Right atrium auricular region (tissue), 2 donors: ENCODE data around the gene MAEA. TPM values are rescaled to one million over a fixed set of nuclear protein-coding genes. Genes with fewer than 3 reads are reported as not detected.

ENCODE experiments used
- DNase-seq: peaks from one replicate; pipeline ENCODE4 v3.0.0-alpha.2; 2019; ENCODE audit warnings: low spot score
- H3K27ac ChIP-seq, 2 donors: fragments of 200-600 bp; sonication (generic); 1 replicate in 1 of 2; 2 replicates in 1 of 2; pipeline ENCODE4 v1.5.1; 2016 to 2019
- H3K27me3 ChIP-seq, 2 donors: fragments of 200-600 bp; sonication (generic); one replicate each; pipeline versions ENCODE4 v1.5.1 to v1.6.0; 2017 to 2019
- H3K36me3 ChIP-seq: fragments of 200-600 bp; sonication (generic); one replicate; pipeline ENCODE4 v1.5.1; 2016
- H3K4me1 ChIP-seq, 2 donors: fragments of 200-600 bp; sonication (generic); one replicate each; pipeline versions ENCODE4 v1.5.1 to v1.6.0; 2017 to 2019
- H3K4me3 ChIP-seq, 2 donors: fragments of 200-600 bp; sonication (generic); 1 replicate in 1 of 2; 2 replicates in 1 of 2; pipeline ENCODE4 v1.5.1; 2017 to 2019; ENCODE audit warnings: mild to moderate bottlenecking in 1 of 2, moderate library complexity in 1 of 2
- H3K9me3 ChIP-seq, 2 donors: fragments of 200-600 bp; sonication (generic); one replicate each; pipeline ENCODE4 v1.5.1; 2019
- total RNA-seq, 2 donors: library from RNA; depleted of rRNA; stranded (reverse); fragments of >200 nt; gene quantifications; one replicate each; pipeline ENCODE4 v1.1.0, GENCODE V29; 2016
- TF ChIP-seq, protein P1 (sequence below), 2 donors: fragments of 200-600 bp; sonication (generic); IDR thresholded peaks; one replicate each; pipeline ENCODE4 v1.5.1; 2019; ENCODE audit warnings: antibody characterized with exemption in 2 of 2

The MAEA gene
- total RNA-seq, 2 donors from 2014 or later: 46.0 to 51.7 TPM

DNA sequence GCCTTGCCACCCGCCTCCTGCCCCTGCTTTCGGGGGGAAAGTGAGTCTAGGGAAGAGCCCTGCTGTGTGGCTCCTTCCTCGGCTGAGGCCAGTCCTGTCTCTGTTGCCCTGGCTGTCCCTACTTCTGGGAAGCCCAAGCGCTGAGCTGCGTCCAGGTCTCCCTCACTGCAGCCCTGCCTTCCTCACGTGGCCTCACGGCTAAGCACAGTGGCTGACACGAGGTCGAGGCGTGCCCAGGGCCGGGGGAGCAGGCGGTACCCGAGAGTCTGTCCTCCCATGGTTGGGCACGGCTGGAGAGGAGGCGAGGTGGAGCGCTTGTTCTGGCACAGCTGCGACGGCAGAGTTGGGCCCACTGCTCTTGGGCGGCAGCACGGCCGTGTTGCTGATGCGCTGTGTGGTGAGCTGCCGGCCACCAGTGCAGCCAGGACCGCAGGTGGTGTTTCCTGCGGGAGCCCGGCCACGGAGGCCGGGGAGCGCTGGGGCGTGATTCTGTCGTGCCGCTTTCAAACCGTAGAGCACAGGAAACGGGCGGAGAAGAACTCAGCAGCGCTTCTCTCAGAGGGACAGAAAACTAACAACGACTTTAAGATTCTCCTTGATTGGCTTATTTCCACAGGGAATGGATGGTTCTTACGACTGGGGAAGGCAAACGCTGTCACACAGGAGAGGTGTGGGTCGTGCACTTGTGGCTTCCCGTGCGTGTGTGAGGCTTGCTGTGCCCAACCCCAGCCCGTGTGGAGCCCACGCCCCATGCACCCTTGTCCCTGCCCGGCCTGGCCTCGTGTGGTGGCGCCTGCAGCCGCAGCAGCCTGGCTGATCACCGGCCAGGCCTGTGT, 21.3 kb downstream of the MAEA start:
- no peak for DNase-seq
- Histone ChIP-seq H3K4me1 (peaks cover 0 to 33% of the 10 kb centered on the region in 2 donors), H3K27me3 (no peaks in the 10 kb centered on the region), H3K4me3 (no peak overlapping the region), H3K27ac (no peak overlapping the region), H3K36me3 (peaks cover 33% of the 10 kb centered on the region), H3K9me3 (no peaks in the 10 kb centered on the region)
- TF ChIP-seq, protein P1, sequence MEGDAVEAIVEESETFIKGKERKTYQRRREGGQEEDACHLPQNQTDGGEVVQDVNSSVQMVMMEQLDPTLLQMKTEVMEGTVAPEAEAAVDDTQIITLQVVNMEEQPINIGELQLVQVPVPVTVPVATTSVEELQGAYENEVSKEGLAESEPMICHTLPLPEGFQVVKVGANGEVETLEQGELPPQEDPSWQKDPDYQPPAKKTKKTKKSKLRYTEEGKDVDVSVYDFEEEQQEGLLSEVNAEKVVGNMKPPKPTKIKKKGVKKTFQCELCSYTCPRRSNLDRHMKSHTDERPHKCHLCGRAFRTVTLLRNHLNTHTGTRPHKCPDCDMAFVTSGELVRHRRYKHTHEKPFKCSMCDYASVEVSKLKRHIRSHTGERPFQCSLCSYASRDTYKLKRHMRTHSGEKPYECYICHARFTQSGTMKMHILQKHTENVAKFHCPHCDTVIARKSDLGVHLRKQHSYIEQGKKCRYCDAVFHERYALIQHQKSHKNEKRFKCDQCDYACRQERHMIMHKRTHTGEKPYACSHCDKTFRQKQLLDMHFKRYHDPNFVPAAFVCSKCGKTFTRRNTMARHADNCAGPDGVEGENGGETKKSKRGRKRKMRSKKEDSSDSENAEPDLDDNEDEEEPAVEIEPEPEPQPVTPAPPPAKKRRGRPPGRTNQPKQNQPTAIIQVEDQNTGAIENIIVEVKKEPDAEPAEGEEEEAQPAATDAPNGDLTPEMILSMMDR (IDR thresholded peaks at IDR 0.05): no peak

- H3K36me3 ChIP-seq: peaks cover 50% of the 10 kb centered on the region
- no peak overlapping the region for H3K27ac ChIP-seq
- TF ChIP-seq, protein P1 (IDR thresholded peaks at IDR 0.05): no peak
- no peak for DNase-seq
- H3K4me1 ChIP-seq: peaks cover 0 to 33% of the 10 kb centered on the region in 2 donors
- no peaks in the 10 kb centered on the region for H3K9me3 ChIP-seq
- H3K27me3 ChIP-seq: no peaks in the 10 kb centered on the region
- no peak overlapping the region for H3K4me3 ChIP-seq
Measured at GRCh38 chr4:1312821-1313640, 23.3 kb downstream of the MAEA start.

DNA sequence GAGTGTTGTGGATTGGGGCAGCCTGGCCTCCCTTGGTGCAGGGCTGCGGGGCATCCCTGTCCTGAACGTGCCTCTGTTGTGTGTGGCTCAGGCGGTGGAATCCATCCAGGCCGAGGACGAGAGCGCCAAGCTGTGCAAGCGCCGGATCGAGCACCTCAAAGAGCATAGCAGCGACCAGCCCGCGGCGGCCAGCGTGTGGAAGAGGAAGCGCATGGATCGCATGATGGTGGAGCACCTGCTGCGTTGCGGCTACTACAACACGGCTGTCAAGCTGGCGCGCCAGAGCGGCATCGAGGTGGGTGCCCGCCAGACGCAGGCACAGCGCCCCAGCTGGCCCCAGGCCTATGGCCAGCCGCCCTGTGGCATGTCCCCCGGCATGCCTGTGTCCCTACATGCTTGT, 25.6 kb downstream of the MAEA start:
- no peaks in the 10 kb centered on the region for H3K27me3 ChIP-seq
- H3K9me3 ChIP-seq: no peaks in the 10 kb centered on the region
- no peak overlapping the region for H3K4me3 ChIP-seq
- TF ChIP-seq, protein P1 (IDR thresholded peaks at IDR 0.05): no peak
- peaks cover 71% of the 10 kb centered on the region for H3K36me3 ChIP-seq
- no peak overlapping the region for H3K27ac ChIP-seq
- no peak for DNase-seq
- peaks cover 0 to 12% of the 10 kb centered on the region in 2 donors for H3K4me1 ChIP-seq

DNA sequence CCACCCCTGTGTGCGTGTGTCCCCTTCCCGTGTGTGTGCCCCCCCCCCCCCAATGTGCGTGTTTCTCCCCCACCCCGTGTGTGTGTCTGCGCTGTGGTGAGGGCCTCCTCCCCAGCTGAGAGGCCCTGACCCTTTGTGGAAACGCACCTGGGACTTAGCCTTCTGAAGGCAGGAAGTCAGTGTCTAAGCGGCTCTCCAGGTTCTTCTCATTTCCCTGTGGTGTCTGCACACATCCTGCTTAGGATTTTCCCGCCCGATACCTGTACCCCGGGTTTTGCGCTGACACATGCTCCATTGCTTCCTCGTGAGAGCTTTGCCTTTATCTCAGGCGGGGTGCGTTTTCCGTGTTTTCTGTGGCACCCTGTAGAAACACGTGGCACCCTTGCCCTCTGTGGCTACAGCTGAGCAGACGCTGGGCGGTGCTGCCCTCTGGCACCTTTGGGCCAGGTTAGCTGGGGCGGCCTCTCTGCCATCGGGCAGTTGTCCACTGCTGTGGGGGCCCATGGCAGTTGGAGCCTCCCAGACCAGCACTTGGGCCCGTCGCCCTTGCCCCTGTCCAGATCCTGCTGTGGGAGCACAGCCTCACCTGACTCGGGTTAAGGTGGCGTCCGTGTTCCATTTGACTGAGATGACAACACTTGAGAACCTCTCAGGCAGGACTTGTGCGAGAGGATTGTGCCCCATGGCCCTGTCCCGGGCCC, 26.3 kb downstream of the MAEA start:
- Histone ChIP-seq H3K27me3 (no peaks in the 10 kb centered on the region), H3K4me1 (peaks cover 0 to 5% of the 10 kb centered on the region in 2 donors), H3K27ac (no peak overlapping the region), H3K36me3 (peaks cover 78% of the 10 kb centered on the region), H3K4me3 (no peak overlapping the region), H3K9me3 (no peaks in the 10 kb centered on the region)
- DNase-seq: no peak
- TF ChIP-seq, protein P1 (IDR thresholded peaks at IDR 0.05): no peak

DNA sequence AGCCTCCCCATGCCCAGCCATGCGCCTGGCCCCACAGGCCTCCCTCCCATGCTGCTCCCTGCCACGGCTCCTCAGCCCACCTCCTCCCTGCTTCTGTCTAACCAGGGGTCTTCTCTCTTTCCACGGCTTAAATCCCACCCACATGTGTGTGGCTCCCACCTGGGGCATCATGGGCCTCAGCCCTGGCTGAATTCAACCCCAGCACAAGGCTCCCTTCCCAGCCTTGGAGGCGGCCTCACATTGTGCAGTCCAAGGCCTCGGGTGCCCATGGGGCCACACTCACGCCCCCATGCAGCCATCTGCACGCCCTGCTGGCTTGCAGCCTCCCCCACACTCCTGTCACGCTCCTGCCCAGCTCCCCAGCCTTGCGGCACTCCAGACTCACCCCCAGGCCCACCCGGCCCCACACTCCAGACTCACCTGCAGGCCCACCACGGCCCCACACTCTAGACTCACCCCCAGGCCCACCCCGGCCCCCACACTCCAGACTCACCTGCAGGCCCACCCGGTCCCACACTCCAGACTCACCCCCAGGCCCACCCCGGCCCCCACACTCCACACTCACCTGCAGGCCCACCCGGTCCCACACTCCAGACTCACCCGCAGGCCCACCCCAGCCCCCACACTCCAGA, 27.0 kb downstream of the MAEA start:
- Histone ChIP-seq H3K27me3 (no peaks in the 10 kb centered on the region), H3K27ac (no peak overlapping the region), H3K4me1 (no peaks in the 10 kb centered on the region), H3K36me3 (peaks cover 80% of the 10 kb centered on the region), H3K9me3 (no peaks in the 10 kb centered on the region), H3K4me3 (no peak overlapping the region)
- no peak for DNase-seq
- TF ChIP-seq, protein P1 (IDR thresholded peaks at IDR 0.05): no peak
